WTC11 (cell line): ENCODE measurements around the gene RNF31.

Experiments used
- CREM ChIP-seq: sonication (generic); formaldehyde crosslinking; IDR thresholded peaks from 2 replicates; pipeline ENCODE4 v1.8.1; 2022; ENCODE audit warnings: mild to moderate bottlenecking, missing genetic modification reagents, moderate library complexity
- ELF4 ChIP-seq: sonication (generic); formaldehyde crosslinking; IDR thresholded peaks from 2 replicates; pipeline ENCODE4 v1.8.1; 2022; ENCODE audit warnings: low read depth, mild to moderate bottlenecking, moderate library complexity, missing genetic modification reagents
- ESRRA ChIP-seq: sonication (generic); formaldehyde crosslinking; IDR thresholded peaks from 2 replicates; pipeline ENCODE4 v1.8.1; 2022; ENCODE audit warnings: mild to moderate bottlenecking, missing genetic modification reagents, borderline replicate concordance
- JUN ChIP-seq: sonication (generic); formaldehyde crosslinking; IDR thresholded peaks from 2 replicates; pipeline ENCODE4 v1.8.0; 2023; ENCODE audit warnings: mild to moderate bottlenecking, missing genetic modification reagents
- KAT7 ChIP-seq: sonication (generic); formaldehyde crosslinking; IDR thresholded peaks from 2 replicates; pipeline ENCODE4 v1.8.1; 2023; ENCODE audit warnings: missing genetic modification reagents, mild to moderate bottlenecking, borderline replicate concordance
- NFYB ChIP-seq: sonication (generic); formaldehyde crosslinking; conservative IDR thresholded peaks from 2 replicates; pipeline ENCODE4 v1.8.0; 2022; ENCODE audit warnings: low read depth, missing genetic modification reagents
- NR2C2 ChIP-seq: sonication (generic); formaldehyde crosslinking; IDR thresholded peaks from 2 replicates; pipeline ENCODE4 v1.8.0; 2022; ENCODE audit warnings: mild to moderate bottlenecking, missing genetic modification reagents
- RORB ChIP-seq: fragments of 250-450 bp; sonication (Bioruptor Pico); IDR thresholded peaks from 2 replicates; pipeline ENCODE4 v1.9.0; 2021; ENCODE audit warnings: mild to moderate bottlenecking
- SOX15 ChIP-seq: fragments of 250-450 bp; sonication (Bioruptor Pico); IDR thresholded peaks from 2 replicates; pipeline ENCODE4 v1.9.0; 2021; ENCODE audit warnings: mild to moderate bottlenecking
- SP1 ChIP-seq: sonication (generic); formaldehyde crosslinking; conservative IDR thresholded peaks from 2 replicates; pipeline ENCODE4 v1.8.1; 2022; ENCODE audit warnings: missing genetic modification reagents
- TF ChIP-seq, protein P1 (sequence below): sonication (generic); formaldehyde crosslinking; IDR thresholded peaks from 2 replicates; pipeline ENCODE4 v1.8.1; 2022; ENCODE audit warnings: mild to moderate bottlenecking, moderate library complexity, missing genetic modification reagents
- TF ChIP-seq, protein P2 (sequence below): fragments of 200-600 bp; IDR thresholded peaks from 2 replicates; pipeline ENCODE4 v1.8.0; 2022; ENCODE audit warnings: antibody characterized with exemption
- TF ChIP-seq, protein P3 (sequence below): sonication (generic); formaldehyde crosslinking; IDR thresholded peaks from 2 replicates; pipeline ENCODE4 v1.8.1; 2023; ENCODE audit warnings: mild to moderate bottlenecking, moderate library complexity, missing genetic modification reagents

DNA sequence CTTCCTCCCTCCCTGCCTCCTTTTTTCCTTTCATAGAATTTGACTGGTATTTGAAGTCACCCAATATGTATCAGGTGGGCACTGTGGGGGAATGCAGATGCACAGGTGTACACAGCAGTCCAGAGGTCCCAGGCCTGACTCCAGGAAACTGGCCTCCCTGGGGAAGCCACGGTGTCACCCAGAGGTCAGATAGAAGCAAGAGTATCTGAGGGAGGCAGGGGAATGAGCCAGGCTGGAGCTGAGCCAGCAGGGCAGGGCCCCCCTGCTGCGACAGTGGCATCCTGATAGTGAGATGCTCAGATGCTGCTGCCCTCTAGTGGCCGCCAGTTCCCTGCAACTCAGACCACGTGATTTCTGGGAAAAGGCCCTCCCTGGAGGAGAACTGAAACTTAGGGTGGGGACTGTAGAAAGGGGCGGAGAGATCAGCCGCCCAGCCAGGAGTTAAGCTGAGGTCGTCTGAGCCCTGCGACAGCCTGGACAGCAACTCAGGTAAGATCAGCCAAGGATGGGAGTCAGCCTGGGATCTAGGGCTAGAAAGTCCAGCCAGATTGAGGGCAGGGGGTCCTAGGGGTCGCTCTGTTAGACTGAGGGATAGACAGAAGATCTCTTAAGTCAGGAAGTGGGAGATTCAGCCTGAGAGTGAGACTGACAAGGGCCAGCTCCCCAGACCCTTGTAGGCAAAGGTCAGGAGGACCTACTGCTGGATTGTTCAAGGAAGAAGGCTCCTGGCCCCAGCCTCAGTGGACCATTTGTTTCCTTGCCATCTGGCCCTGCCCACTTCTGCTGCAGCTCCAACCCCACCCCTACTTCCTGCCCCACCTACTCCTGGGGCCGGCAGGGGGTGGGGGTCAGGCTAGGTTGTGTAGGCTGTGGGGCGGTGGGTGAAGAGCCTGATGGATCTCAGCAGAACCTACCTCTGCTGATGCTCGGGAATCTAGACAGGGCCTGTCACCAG, 13.8 kb downstream of the RNF31 start, which contains the start of gene IRF9:
- TF ChIP-seq ESRRA (CRISPR knock-in tag) (no peak), ELF4 (CRISPR knock-in tag) (no peak), SOX15 (no peak), SP1 (0 out of 2 replicates have a peak, but pooled peaks have one; percentile 46), KAT7 (CRISPR knock-in tag) (no peak), NR2C2 (CRISPR knock-in tag) (no peak), NFYB (CRISPR knock-in tag) (no peak), CREM (no peak), JUN (CRISPR knock-in tag) (no peak), RORB (CRISPR knock-in tag) (no peak)
- TF ChIP-seq, protein P1, sequence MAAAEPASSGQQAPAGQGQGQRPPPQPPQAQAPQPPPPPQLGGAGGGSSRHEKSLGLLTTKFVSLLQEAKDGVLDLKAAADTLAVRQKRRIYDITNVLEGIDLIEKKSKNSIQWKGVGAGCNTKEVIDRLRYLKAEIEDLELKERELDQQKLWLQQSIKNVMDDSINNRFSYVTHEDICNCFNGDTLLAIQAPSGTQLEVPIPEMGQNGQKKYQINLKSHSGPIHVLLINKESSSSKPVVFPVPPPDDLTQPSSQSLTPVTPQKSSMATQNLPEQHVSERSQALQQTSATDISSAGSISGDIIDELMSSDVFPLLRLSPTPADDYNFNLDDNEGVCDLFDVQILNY (CRISPR knock-in tag): no peak
- TF ChIP-seq, protein P2, sequence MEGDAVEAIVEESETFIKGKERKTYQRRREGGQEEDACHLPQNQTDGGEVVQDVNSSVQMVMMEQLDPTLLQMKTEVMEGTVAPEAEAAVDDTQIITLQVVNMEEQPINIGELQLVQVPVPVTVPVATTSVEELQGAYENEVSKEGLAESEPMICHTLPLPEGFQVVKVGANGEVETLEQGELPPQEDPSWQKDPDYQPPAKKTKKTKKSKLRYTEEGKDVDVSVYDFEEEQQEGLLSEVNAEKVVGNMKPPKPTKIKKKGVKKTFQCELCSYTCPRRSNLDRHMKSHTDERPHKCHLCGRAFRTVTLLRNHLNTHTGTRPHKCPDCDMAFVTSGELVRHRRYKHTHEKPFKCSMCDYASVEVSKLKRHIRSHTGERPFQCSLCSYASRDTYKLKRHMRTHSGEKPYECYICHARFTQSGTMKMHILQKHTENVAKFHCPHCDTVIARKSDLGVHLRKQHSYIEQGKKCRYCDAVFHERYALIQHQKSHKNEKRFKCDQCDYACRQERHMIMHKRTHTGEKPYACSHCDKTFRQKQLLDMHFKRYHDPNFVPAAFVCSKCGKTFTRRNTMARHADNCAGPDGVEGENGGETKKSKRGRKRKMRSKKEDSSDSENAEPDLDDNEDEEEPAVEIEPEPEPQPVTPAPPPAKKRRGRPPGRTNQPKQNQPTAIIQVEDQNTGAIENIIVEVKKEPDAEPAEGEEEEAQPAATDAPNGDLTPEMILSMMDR: peak; percentile 91
- TF ChIP-seq, protein P3, sequence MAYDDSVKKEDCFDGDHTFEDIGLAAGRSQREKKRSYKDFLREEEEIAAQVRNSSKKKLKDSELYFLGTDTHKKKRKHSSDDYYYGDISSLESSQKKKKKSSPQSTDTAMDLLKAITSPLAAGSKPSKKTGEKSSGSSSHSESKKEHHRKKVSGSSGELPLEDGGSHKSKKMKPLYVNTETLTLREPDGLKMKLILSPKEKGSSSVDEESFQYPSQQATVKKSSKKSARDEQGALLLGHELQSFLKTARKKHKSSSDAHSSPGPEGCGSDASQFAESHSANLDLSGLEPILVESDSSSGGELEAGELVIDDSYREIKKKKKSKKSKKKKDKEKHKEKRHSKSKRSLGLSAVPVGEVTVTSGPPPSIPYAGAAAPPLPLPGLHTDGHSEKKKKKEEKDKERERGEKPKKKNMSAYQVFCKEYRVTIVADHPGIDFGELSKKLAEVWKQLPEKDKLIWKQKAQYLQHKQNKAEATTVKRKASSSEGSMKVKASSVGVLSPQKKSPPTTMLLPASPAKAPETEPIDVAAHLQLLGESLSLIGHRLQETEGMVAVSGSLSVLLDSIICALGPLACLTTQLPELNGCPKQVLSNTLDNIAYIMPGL (CRISPR knock-in tag): peak; percentile 78; the same call in 1 of the 2 replicates
